NCI-H2227 (cell line): ENCODE results near the gene ARF1.

Experiments used
- DNase-seq: peaks from one replicate; lab custom pipeline; 2025; ENCODE audit not compliant: unreplicated experiment; lab: John Stamatoyannopoulos, UW

ARF1 gene

DNA sequence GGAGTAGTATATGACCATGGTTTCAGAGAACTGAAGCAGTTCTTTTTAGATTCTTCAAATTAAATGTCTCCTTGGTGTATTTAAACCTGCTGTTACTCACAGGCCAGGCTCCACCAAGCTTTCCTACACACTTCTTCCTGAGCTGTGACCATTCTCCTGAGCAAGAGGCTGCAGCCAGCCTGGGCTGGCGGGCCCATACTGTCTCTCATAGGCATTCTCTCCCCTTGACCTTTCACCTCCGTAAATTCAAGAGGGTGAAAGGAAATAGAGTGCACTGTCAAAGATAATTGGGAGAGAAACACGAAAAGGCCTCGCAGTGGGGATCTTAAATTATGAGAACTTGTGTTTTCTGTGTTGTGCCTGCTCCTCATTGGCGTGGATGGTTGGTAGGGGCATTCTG lies 2.3 kb downstream of the ARF1 start:
- DNase-seq = peak; percentile 64

DNA sequence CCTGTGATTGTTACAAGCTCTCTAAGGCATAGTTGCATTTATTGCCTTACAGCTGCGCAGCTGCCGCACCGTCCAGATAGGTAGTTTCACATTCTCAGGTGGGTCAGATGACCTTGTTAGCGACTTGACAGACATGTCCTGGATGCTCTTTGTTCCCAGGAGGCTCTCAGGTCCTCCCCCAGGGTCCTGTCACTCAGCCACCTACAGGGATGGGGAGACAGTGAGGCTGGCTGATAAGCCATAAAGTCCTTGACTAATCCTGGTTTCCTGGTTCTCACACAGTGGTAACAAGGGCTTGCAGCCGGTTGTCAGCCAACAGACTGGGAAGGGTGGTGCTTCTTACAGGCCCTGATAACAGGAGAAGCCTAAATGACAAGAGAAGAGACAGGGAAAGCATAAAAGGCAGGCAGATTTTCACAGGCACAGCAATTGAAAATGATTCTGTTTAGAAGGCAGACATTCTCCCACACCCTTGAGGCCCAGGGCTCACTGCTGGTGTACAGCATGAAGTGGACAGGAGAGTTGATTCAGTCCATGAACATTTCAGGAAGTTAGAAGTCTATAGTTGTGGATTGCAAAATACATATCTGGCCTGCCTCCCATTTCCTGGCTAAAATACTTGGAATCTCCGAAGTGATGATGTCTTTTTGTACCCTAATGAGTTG lies 2.9 kb downstream of the ARF1 start:
- DNase-seq = no peak

DNA sequence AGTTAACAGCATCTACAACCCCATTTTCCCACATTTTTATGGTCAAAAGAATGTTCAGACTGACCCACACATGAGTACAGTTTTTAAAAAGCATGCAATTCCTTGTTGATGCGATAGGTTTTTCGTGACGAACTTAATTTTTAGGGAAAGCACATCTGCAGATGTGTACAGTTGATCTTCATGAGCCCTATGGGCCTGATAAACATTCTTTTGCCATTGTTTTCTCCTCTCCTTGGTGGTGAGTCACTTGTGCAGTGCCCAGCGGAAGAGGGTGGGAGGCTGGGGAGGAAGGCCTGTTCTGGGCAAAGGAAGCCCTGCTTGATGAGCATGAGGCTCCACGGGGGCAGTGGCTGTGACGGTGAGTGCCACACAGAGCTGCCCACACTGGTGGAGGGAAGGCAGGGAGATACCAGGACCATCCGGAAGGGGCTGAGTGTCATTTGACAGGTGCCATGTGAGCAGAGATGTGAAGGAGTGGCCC lies 5.3 kb downstream of the ARF1 start:
- no peak for DNase-seq

DNA sequence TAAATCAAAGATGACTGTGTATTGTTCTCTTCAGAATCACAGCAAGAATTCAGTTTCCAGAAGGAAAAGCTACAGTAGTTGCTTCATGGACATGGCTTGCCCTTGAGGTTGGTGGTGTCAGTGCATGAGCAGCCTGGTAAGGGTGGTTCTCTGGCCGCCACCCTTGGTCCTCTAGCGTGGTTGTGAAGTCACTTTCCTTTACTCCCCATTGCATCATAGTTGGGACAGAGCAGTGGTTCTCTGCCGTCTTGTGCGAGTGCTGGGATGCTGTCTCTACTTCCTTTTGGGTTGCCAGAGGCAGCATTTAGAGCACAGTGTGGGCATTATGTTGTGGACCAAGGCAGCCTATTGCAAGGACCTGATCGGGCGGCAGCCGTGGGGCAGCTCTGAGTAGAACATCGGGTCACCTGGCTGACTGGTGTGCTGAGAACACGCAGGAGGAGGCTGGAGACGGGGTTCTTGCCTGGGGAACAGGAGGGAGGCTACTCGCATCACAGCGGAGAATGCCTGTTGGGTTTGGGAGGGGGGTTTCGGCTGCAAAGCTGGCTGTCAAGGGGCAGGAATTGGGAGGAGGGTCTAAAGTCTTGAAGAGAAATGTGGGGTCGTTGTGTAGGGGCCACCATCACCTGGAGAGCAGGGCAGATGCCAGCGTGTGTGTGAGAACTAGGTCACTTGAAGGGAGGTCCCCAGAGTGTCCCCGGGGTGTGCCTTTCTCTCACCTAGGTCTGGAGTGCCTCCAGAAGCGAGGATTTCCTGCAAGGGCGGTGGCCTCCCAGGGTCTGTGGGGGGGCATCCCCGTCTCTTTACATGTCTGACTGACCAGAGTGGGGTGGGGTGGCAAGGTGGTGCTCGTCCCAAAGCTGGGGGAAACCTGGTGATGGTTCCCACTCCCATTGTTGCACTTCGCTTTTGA lies 6.3 kb downstream of the ARF1 start:
- no peak for DNase-seq

DNA sequence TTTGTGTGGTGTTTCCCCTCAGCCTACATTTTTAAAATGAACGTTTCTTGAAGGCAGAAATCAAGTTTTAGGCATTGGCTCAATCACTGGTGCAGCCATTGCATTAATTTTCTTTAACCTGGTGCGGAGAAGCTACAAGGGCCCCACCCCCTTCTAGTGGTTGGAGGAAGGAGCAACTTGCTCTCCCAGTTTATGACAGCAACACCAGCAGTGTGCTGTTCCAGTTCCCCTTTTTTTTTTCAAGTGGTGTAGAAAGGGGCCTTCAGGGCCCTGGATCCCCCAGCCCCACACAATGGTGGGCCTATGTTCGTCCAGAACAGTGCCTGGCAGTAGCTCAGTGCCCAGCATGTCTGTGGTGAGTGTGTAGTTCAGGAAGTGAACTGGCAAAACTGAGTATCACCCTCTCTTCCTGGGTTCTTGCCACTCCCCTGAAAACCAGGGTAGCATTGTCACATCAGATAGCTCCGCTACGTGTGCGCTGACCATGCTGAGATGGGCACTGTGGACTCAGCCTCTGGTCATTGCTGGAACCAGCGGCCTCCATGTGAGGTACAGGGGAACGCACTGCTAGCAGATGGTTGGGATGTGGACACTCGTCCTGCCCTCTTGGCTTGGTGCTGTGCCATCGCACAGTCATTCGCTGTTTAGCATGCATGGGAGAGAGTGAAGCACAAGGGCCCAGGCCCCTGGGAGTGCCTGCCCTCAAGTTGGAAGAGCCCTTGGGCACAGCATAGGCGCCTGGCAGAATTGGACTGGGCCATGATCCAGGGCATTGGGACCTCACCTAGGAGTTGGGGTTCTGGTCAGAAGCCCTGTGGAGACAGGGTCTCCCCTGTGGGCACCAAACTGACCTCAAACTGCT lies 7.2 kb downstream of the ARF1 start:
- no peak for DNase-seq

DNA sequence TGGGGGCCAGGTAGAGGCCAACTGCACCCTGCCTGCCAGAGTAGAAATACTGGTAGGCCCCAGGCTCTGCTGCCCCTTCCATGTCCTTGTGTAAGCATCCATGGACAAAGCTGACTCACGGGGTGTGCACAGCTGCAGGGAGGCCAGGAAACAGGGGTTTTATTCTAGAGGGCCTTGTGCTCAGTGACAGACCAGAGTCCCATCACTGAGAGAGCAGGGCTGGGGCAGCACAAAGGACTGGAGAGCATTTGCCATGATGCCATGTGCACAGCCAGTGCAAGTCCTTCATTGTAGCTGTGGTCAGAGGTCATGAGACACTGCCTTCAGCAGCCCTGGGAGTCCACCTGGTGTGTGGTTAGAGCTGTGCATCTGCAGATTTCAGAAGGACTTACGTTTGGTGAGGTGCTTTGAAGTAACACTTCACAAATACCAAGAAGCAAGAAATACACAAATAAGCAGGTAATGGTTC lies 8.1 kb downstream of the ARF1 start:
- no peak for DNase-seq

DNA sequence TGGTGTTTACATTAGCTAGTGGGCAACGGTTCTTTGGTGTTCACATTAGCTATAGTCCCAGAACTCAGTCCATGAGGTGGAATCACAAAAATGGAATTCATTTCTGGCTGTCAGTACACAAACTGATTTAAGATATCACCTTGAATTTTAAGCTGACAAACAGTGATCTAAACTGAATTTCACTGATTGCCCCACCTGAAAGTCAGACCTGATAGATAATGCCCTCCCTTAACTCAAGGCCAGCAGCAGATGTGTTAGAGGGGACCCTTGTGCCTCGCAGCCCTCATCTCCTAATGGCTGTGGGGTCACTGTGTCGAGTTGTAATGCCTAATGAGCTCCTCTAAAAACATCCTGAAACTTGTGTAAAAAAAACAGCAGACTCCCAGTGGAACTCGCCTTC lies 8.6 kb downstream of the ARF1 start:
- DNase-seq = no peak

DNA sequence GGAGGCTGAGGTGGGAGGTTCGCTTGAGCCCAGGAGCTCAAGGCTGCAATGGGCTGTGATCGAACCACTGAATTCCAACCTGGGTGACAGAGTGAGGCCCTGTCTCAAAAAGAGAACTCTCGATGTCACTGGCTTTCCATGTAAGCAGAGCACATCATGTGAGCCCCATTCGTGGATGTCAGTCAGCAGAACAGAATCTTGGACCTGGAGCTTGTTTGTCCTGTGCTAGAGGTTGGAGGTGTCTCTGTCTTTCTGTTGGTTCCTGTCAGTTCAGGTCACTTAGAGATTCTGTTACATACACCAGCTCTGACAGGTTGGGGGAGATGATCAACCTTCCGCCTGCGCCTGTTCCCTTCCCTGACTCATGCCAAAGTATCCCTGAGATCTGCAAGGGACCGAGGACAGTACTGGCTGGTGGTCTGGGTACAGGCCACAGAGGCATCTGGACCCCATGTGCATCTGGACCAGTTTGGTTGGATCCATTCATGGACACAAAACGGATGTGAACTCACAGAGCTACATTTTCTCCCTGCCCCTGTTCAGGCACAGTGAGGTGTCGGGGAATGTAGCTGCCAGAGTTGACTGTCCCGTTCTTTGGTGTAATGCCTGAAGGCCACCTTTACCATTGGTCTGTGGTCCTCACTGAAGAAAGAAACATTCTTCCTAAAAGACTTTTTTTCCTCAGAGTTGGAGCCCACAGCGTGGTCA lies 10.0 kb downstream of the ARF1 start:
- no peak for DNase-seq

DNA sequence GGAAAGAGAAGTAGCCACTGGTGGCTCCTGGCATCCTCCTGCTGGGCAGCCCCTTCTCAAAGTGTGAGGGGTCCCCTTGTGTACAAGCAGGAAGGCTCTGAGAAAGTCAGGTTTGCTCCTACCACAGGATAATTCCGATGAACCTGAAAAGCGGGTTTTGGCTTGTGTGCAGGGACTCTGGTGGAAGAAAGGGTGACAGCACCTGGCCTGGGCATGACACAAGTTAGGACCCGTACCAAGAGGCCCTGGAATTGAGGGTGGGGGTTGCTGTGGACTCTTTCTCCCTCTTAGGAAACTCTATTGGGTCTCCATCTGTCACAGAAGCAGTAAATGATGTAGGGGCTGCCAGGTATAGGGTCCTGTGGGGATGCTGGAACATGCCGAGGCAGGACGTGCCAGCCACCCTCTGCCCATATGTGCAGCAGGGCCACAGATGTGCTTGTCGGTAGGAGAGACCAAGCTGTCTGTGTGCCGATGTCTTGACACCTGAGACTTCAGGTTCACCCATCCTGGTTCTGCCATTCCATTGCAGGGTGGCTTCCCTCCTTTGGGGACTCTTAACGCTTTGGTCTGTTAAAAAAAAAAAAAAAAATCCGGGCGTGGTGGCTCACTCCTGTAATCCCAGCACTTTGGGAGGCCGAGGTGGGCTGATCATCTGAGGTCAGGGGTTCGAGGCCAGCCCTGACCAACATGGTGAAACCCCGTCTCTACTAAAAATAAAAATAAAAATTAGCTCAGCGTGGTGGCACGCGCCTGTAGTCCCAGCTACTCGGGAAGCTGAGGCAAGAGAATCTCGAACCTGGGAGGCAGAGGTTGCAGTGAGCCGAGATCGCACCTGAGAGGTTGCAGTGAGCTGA lies 10.8 kb downstream of the ARF1 start:
- no peak for DNase-seq

DNA sequence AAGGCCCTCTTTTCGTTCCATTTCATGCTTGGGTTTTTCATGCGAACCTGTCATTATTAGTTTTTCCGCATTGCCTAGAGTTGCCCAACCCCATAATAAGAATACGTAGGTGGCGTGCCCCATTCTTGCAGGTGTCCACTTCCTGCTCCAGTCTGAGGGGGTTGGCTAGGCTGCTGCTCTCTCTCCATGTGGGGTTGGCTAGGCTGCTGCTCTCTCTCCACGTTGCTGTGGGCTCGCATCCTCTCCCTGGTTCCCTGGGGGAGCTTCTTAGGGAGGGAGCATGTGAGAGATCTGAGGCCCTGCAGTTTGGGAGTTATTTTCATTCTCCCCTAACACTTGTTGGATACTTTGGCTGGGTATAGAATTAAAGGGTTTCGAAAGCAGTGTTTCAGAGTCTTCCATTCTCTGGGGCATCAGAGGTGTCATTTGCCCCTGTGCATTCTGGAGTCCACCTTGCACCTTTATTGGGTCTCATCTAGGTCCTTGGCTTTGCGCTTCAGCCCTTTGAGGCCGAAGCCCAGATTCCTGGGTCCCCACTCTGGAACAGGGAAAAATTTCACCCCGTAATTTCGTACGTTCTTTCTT lies 12.0 kb downstream of the ARF1 start:
- DNase-seq = no peak

DNA sequence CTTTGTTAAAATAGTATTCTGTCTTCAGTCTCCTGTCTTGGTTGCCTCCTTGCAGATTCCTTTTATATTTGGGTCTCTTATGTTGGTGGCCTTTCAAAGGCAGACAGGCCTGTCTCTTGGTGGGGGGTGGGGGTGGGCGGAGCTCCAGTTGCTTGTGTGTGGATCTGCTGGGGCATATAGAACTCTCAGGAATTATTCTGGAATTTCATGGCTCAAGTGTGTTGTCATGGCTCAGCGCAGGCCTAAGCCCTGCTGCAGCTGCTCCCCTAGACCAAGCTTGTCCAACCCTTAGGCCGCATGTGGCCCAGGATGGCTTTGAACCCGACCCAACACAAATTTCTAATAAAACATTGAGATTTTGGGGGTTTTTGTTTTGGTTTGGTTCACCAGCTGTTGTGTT lies 12.7 kb downstream of the ARF1 start:
- no peak for DNase-seq

DNA sequence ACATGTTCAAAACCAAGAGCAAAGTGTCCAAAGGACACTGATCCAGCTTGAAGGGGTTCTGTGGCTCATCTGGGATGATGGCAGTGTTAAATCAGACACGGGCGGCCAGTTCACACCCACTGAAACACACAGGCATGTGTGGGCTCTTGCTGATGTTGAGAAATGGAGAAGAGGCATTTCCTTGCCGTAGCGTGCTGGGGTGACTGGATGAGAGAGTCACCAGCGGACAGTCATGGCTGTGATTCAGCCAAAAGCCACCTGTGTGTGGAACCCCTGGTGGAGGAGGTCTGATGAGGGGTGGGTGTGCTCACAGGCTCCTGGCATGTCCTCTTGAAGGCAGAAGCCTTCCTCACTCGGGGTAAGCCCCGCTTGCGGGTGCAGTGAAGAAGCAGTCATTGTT lies 13.4 kb downstream of the ARF1 start:
- no peak for DNase-seq

DNA sequence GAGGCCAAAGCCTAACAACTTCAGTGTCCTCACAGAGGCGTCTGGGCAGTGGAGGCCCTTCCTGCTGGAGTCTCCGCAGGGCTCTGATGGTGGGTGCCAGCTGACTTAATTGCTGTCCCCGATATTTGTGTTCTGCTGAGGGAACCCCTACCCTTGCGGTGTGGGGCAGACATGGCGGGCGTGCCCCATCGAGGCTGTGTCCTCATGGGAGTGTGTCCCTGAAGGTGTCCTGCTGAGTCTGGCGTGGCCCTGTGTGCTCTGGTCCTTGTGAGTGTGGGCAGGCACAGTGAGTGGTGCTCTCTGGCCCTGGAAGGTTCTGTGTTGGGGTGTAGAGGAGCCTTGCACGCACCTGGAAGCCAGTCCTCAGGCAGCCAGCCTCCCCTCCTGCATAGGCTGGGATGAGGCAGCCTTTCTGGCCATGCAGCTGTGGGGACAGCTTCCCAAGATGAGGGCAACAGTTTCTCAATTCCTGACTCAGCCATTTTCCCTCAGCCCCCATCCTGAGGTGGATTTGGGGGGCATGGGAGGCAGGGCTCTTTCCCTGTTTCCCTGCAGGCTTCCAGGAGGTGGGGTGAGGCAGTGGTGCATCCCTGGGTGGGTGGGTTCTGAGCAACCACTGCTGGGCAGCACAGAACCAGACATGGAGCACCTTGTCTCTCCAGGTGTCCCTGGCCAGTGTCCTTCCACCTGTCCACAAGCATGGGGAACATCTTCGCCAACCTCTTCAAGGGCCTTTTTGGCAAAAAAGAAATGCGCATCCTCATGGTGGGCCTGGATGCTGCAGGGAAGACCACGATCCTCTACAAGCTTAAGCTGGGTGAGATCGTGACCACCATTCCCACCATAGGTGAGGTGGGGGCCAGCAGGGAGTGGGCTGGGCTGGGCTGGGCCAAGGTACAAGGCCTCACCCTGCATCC lies 14.2 kb downstream of the ARF1 start:
- no peak for DNase-seq

DNA sequence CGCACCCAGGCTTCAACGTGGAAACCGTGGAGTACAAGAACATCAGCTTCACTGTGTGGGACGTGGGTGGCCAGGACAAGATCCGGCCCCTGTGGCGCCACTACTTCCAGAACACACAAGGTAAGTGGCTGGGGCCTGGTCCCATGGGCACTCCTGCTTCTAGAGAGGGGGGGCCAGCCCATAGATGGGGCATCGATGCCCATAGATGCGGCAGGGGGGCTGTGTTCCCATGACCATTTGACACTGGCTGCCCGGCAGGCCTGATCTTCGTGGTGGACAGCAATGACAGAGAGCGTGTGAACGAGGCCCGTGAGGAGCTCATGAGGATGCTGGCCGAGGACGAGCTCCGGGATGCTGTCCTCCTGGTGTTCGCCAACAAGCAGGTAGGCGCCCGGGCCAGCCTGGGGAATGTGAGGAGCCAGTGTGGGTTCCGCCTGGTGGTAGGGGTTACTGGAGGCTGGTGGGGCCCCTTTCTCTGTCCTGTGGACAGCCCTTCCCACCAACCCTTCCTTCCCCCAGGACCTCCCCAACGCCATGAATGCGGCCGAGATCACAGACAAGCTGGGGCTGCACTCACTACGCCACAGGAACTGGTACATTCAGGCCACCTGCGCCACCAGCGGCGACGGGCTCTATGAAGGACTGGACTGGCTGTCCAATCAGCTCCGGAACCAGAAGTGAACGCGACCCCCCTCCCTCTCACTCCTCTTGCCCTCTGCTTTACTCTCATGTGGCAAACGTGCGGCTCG lies 15.0 kb downstream of the ARF1 start:
- DNase-seq = no peak

DNA sequence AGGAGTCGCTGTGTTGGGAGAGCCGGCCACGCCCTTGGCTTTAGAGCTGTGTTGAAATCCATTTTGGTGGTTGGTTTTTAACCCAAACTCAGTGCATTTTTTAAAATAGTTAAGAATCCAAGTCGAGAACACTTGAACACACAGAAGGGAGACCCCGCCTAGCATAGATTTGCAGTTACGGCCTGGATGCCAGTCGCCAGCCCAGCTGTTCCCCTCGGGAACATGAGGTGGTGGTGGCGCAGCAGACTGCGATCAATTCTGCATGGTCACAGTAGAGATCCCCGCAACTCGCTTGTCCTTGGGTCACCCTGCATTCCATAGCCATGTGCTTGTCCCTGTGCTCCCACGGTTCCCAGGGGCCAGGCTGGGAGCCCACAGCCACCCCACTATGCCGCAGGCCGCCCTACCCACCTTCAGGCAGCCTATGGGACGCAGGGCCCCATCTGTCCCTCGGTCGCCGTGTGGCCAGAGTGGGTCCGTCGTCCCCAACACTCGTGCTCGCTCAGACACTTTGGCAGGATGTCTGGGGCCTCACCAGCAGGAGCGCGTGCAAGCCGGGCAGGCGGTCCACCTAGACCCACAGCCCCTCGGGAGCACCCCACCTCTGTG lies 15.9 kb downstream of the ARF1 start:
- DNase-seq = no peak

DNA sequence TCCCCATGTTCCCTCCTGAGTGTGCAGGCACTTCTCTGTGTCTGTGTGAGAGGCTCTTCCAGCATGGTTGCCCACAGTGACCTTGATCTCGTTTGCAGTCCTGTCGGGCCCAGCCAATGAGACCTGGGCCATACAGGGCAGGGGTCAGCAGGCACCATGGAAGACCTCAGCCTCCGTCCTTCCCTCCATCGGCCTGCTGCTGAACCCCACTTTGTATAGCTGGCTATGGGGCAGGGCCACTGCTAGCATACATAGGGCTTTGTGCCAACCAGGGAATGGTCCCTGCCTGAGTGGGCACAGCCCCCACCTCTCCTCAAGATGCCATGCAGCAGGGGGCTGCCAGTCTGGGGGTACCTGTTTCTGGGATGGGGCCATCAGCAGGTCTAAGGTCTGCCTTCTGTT lies 16.8 kb downstream of the ARF1 start:
- no peak for DNase-seq
